HG03175 (cell line): ENCODE data around the gene TBX1.

ENCODE experiments used
- ATAC-seq: cut with Tn5 transposase; IDR thresholded peaks from one replicate; pipeline ENCODE4 v1.9.1; 2021; ENCODE audit warnings: mild to moderate bottlenecking, moderate library complexity; ENCODE audit not compliant: unreplicated experiment

TBX1 gene

GRCh38 chr22:19737846-19738663, 22.5 kb upstream of the TBX1 start:
- no peak for ATAC-seq

GRCh38 chr22:19738664-19739447, 21.7 kb upstream of the TBX1 start:
- ATAC-seq = no peak

- no peak for ATAC-seq
Observed at GRCh38 chr22:19739448-19739895, 21.1 kb upstream of the TBX1 start.

GRCh38 chr22:19739911-19740449, 20.6 kb upstream of the TBX1 start:
- no peak for ATAC-seq

DNA sequence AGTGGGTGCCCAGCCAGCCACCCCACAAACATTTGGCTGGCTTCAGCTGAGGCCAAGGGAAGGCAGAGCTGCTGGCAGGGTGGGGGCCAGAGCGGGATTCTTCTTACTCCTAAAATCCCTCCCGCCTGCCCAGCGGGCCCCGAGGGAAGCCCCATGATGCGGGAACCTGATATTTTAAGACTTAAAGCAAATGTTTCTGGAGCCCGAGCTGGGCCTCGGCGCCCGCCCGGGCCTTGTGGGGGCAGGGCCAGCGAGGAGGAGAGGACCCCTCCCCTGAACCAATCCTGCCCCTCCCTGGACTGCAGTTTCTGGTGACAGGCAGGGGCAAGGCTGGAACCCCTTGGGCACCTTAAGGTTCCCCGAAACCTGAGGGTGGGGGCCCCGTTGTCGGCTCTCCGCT, 20.0 kb upstream of the TBX1 start:
- no peak for ATAC-seq

DNA sequence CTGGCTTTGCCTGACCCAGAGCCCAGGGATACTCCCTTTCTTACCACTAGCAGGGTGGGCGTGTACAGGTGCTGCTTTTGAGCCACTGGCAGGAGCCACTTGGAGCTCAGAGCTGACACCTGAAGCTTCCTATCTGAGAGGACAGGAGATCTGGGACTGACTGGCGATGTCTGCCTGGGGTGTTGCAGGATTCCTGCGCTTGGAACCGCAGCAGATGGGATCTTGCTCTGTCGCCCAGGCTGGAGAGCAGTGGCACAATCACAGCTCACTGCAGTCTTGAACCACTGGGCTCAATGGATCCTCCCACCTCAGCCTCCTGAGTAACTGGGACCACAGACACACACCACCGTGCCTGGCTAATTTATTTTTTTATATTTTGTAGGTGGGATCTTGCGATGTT, 19.5 kb upstream of the TBX1 start:
- no peak for ATAC-seq

DNA sequence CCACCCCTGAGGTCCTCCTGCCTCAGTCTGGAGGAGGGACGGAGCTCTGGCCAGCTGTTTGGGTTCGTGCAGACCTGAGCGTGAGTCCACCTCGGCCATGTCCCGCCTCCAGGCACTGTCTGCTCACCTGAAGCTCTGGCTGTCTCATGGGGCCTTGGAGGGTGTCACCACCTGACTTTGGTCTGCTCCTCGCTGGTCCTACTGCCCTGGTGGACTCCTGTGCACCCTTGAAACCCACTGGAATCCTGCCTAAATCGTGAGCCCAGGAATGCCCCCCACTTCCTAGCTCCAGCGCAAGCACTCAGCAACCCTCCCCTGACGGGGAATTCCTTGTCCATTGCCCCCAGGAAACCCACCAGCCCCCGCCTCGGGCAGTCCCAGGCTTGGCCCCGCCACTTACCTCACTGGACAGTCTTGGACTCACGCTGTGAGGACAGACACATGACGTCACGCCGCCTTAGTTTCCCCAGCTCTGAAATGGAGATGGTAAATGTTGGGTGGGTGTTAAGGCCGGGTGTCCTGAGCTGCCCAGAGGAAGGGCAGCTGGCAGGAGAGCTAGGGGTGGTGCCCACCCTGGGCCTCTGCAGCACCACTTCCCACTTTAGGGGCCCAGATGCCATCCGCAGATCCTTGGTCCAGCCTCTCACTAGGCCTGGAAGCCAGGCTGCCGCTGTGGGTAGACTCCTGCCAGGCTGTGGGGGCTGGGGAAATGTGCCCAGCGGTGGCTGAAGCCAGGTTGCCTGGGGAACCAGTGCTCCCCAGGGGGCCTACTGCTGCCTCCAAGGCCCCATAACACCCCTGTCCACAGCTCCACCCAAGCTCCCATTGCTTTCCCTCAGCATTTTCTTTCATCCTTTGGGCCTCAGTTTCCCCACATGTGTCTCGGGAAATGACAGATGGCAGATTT, 18.2 kb upstream of the TBX1 start:
- ATAC-seq = no peak

GRCh38 chr22:19743081-19743480, 17.5 kb upstream of the TBX1 start:
- no peak for ATAC-seq

DNA sequence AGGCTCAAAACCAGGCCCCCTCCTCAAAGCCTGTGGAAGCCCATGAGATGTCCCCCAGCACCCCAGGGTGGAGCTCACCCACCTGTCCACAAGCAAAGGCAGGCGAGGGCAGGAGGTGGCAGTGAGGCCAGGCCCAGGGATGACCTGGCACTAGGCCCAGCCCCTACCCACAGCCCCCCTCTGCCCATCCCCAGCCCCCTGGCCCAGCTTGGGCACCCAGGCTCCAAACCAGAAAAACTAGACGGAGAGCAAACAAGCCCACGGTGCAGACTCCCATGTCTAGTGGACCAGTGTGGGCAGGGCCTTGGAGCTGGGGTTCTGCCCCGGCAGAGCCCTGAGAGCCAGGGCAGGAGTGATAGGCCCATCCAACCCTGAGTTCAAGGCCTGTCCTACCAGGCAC, 16.9 kb upstream of the TBX1 start:
- ATAC-seq = no peak

GRCh38 chr22:19744350-19745006, 16.1 kb upstream of the TBX1 start:
- no peak for ATAC-seq

DNA sequence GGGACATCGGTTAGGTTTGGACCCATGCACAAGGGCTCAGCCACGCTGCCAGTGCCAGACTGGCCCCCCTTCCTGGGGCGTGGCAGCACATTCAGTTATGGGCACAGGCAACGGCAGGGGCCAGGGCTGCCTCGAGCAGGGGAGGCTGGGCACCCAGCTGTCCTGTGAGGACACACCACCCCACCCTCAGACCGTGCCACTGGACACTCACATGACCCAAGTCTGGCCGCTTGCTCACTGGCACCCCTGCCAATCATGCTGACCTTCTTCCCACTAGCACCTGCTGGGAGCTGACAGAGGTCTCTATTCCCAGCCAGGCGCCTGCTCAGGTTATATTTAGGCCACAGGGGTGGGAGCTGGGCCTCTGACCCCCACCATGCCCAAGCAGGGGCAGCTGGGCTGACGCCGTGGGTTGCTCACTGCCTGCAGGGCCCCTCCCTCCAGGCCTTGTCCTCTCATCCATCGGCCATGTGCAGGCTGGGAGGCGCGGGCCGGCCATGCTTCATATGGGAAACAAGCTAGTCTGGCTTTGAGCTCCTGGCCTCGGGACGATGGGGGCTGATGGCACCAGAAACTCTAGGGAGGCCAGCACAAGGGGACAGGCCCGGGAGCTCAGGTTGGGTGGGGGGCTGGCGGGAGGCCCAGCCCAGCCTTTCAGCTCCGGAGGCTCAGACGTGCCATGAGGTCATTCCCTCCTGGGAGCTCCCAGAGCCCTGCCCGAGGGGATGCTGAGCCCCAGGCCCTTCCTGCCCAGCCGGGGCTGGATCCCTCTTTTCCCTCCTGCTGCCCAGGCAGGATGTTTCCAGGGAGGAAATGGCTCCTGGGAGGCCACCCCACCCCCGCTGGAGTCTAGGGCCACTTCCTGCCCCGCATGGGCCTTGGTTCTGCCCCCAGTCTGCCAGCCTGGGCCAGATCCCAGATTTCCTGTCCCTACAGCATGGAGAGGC, 15.2 kb upstream of the TBX1 start:
- no peak for ATAC-seq

DNA sequence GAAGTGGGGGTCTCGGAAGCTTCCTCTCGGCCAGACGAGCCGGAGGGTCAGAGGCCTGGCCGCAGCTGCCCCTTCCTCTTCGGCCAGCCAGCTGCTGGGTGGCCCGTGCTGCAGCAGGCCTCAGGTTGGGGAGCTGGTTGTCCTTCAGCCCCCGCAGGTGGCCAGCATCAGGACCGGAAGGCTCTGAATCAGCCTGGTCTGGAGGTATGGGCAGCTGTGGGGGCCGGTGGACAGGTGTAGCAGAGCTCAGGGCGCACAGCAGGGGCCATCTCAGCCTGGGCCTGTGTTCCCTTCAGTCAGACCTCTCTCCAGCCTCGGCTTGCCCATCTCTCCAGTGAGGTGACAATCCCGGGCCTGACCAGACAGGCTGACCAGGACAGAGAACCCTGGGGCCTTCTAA, 13.9 kb upstream of the TBX1 start:
- no peak for ATAC-seq

DNA sequence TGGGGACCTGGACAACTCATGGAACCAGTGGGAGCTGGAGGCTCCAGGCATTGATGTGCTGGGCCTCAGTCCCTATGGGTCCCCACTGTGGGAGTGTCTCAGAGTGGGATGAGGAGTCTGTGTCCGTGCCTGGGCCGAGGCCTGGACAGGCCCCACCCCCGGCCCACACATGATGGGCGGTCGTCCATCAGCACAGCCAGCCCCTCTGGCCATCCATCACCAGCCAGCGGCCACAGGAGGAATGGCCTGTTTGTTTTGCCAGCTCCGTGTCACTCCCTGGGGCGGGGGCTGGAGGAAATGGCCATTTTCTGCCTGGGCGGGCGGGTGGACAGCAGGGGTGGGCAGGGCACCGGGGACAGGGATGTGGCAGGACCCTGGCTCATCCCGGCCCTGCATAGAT, 13.0 kb upstream of the TBX1 start:
- no peak for ATAC-seq

DNA sequence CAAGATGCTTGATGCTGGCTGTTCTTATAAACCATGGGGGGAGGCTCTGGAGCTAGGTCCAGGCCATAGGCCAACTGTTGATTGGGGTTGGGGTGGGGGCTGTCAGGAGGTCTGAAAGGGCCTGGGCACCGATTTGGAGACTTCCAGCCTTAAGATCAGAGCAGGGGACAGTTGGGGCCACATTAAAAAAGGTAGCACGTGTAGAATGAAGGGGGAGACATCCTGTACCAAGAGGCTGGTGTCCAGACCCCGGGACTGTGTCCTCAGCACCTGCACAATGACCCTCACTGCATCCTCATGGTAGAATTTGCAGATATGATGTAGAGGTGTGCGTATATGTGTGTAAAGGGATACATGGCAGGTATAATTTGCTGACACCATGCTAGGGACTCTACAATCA, 12.4 kb upstream of the TBX1 start:
- no peak for ATAC-seq

DNA sequence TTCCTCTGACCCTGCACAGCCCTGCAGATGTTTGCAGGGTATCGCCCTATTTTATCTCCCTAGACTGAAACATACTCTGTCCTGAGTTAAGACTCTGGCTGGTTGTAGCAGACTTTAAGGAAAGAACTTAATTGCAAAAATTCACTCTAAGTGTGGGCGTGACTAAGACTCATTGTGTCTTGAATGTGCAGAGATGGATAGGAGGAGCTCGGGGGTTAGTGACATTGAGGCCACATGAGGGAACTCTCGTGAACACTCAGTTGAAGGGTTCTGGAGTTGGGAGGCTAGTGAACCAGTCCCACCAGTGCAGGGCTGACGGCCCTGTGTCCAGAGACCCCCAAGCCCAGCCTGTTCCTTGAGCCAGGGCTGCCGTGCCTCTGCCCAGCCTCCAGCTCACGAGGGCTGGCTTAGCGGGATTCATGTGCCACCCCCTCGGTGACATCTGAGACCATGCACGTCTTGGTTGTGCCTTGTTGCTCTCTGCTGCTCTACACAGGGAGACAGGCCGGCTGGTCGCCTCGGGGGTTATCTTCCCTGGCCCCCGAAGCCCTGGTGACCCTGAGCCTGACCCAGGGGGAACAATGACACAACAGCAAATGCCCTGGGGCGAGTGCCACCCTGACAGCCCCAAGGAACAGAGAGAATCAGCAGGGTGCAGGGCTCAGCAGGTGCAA, 11.4 kb upstream of the TBX1 start:
- no peak for ATAC-seq

DNA sequence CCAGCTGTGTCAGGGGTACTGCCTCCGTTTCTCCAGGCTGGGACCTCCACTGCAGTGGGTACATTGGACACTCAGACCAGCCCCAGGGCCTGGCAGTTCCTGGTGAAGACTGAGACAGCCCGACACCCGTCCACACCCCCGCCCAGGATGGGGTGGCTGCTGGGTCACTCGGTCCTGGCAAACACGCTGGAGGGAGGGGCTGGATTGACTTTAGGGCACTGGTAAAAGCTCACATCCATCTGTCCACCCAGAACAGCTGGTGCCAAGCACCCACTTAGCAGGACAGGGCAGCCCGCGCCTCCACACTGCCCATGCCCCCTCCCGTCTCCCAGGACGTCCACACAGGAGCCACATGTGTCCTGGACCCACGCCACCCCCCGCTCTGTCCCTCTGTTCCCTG, 10.7 kb upstream of the TBX1 start:
- no peak for ATAC-seq

DNA sequence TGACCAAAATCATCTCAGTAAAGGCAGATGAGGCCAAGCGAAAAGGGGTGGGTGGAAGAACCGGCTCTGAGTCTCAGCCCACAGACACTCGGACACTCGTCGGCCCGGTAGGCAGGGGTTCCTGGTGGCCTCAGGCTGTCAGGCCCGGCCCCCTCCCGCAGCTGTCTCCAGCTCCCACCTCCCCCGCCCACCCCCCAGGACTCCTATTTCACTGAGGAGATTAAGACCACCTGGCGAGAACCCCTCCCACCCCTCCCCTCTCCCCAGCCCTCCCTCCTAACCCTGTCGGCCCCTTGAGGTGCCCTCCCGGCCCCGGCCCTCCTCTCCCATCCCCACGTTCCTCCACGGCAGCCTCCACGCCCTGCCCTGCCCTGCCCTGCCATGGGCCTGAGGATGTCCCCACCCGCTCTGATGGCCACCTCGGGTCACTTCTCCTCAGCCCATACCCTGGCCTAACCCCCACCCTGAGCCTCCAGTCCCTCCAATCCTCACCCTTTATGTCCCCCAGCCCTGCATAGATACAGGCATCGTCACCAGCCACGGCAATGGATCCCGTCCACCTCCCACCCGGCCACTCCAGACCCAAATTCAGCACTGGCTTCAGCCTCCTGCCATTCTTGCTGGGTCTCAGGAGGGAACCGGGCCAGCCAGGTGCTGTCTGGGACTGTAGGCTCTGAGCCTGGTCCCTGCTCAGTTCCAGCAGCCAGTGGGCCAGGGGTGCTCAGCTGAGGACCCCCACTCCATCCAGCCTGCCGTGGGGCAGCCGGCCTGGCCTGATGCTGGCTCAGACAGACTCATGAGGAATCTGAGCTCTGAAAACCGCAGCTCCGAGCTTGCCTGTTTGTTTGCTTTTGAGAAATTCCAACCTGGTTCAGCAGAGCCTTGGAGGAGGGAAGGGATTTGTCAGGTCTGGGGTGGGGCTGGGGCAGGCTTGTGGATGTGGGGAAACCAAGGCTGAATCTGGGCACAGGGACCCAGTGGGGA, 9.8 kb upstream of the TBX1 start:
- ATAC-seq = no peak
